ENCODE measurements around the gene BRMS1L. TPM values are rescaled to one million over a fixed set of nuclear protein-coding genes. Genes with fewer than 3 reads are reported as not detected.

Gene BRMS1L
- polyA plus RNA-seq, 1 donor (not counting 4 experiments of a cell fraction or from before 2014, with no cell fraction given), result 12.0 TPM

GRCh38 chr14:35797796-35798195 lies 28.3 kb upstream of the BRMS1L start:
- no peak overlapping the region for H2AFZ ChIP-seq (ENCODE audit: control insufficient read depth, low read length)
- H3K4me1 ChIP-seq (ENCODE audit: control insufficient read depth, extremely low read depth, insufficient read depth, low read length), result no peaks in the 10 kb centered on the region
- H3K27ac ChIP-seq (ENCODE audit: control insufficient read depth, insufficient read depth, low read length), result no peak overlapping the region
- no peaks in the 10 kb centered on the region for H3K27me3 ChIP-seq (ENCODE audit: control insufficient read depth, extremely low read depth, insufficient read depth, low read length)
- no peaks in the 10 kb centered on the region for H3K9me1 ChIP-seq (ENCODE audit: control insufficient read depth, extremely low read depth, insufficient read depth, low read length)
- no peaks in the 10 kb centered on the region for H3K36me3 ChIP-seq (ENCODE audit: control insufficient read depth in 2 of 2, extremely low read depth in 1 of 2, insufficient read depth in 2 of 2, low read length in 2 of 2)
- H3K9ac ChIP-seq (ENCODE audit: control insufficient read depth, extremely low read depth, insufficient read depth, low read length), result no peak overlapping the region
- no peak for DNase-seq (ENCODE audit: low read depth, low spot score)
- no peaks in the 10 kb centered on the region for H3K9me3 ChIP-seq (ENCODE audit: control insufficient read depth, low read depth, low read length)
- H3K4me2 ChIP-seq (ENCODE audit: control insufficient read depth, extremely low read depth, insufficient read depth, low read depth, low read length), result no peak overlapping the region
- H3K4me3 ChIP-seq (ENCODE audit: control insufficient read depth in 2 of 3, extremely low read depth in 1 of 3, insufficient read depth in 2 of 3, low read depth in 1 of 3, low read length in 3 of 3), result no peak overlapping the region
- dilution Hi-C loops (cut with MboI; ENCODE audit: extremely low pct_ligation_motif_present, low sequenced_read_pairs), result no loop called here
- FAIRE-seq, result no peak
- TF ChIP-seq CTCF (optimal IDR thresholded peaks at IDR 0.05 in 1 of 3, IDR thresholded peaks at IDR 0.05 in 1 of 3, conservative IDR thresholded peaks at IDR 0.05 in 1 of 3; ENCODE audit: extremely low read depth in 1 of 3, insufficient read depth in 2 of 3, low read length in 3 of 3), result no peak
- no peak for TF ChIP-seq EZH2 (IDR thresholded peaks at IDR 0.05; ENCODE audit: low read length)
- H4K20me1 ChIP-seq (ENCODE audit: control insufficient read depth, extremely low read depth, insufficient read depth, low read length), result no peaks in the 10 kb centered on the region
- peaks cover 30% of the 10 kb centered on the region for H3K79me2 ChIP-seq (ENCODE audit: control insufficient read depth, insufficient read depth, low read length)

GRCh38 chr14:35806006-35806907 lies 19.9 kb upstream of the BRMS1L start:
- no peaks in the 10 kb centered on the region for H3K27me3 ChIP-seq (ENCODE audit: control insufficient read depth, extremely low read depth, insufficient read depth, low read length)
- dilution Hi-C loops (cut with MboI; ENCODE audit: extremely low pct_ligation_motif_present, low sequenced_read_pairs), result no loop called here
- peaks cover 34% of the 10 kb centered on the region for H3K79me2 ChIP-seq (ENCODE audit: control insufficient read depth, insufficient read depth, low read length)
- no peaks in the 10 kb centered on the region for H3K9me1 ChIP-seq (ENCODE audit: control insufficient read depth, extremely low read depth, insufficient read depth, low read length)
- no peak overlapping the region for H3K4me3 ChIP-seq (ENCODE audit: control insufficient read depth in 2 of 3, extremely low read depth in 1 of 3, insufficient read depth in 2 of 3, low read depth in 1 of 3, low read length in 3 of 3)
- H2AFZ ChIP-seq (ENCODE audit: control insufficient read depth, low read length), result no peak overlapping the region
- no peak for FAIRE-seq
- H3K4me2 ChIP-seq (ENCODE audit: control insufficient read depth, extremely low read depth, insufficient read depth, low read depth, low read length), result no peak overlapping the region
- no peaks in the 10 kb centered on the region for H3K36me3 ChIP-seq (ENCODE audit: control insufficient read depth in 2 of 2, extremely low read depth in 1 of 2, insufficient read depth in 2 of 2, low read length in 2 of 2)
- no peak for DNase-seq (ENCODE audit: low read depth, low spot score)
- no peak overlapping the region for H3K9ac ChIP-seq (ENCODE audit: control insufficient read depth, extremely low read depth, insufficient read depth, low read length)
- H4K20me1 ChIP-seq (ENCODE audit: control insufficient read depth, extremely low read depth, insufficient read depth, low read length), result no peaks in the 10 kb centered on the region
- TF ChIP-seq EZH2 (IDR thresholded peaks at IDR 0.05; ENCODE audit: low read length), result no peak
- TF ChIP-seq CTCF (optimal IDR thresholded peaks at IDR 0.05 in 1 of 3, IDR thresholded peaks at IDR 0.05 in 1 of 3, conservative IDR thresholded peaks at IDR 0.05 in 1 of 3; ENCODE audit: extremely low read depth in 1 of 3, insufficient read depth in 2 of 3, low read length in 3 of 3), result no peak
- H3K9me3 ChIP-seq (ENCODE audit: control insufficient read depth, low read depth, low read length), result no peaks in the 10 kb centered on the region
- H3K4me1 ChIP-seq (ENCODE audit: control insufficient read depth, extremely low read depth, insufficient read depth, low read length), result peaks cover 10% of the 10 kb centered on the region
- H3K27ac ChIP-seq (ENCODE audit: control insufficient read depth, insufficient read depth, low read length), result no peak overlapping the region
